Left lung (tissue), 10 donors: ENCODE results near the gene ZBTB21. TPM values are rescaled to one million over a fixed set of nuclear protein-coding genes. Genes with fewer than 3 reads are reported as not detected.

Experiments used
- ATAC-seq: fragments of 200-7000 bp; cut with Tn5 transposase; one replicate; pipeline ENCODE4 v1.9.1; 2020; ENCODE audit warnings: moderate library complexity
- DNase-seq, 4 donors: peaks; one replicate each; pipeline ENCODE4 v3.0.0-alpha.2; 2013 to 2020
- H3K27ac ChIP-seq, 2 donors: fragments of 200-600 bp; sonication (generic) in 1 of 2; one replicate each; pipeline versions ENCODE4 v1.5.0 to v1.8.0; 2020 to 2021
- H3K27me3 ChIP-seq, 2 donors: fragments of 200-600 bp; sonication (generic) in 1 of 2; one replicate each; pipeline versions ENCODE4 v1.5.0 to v1.8.0; 2020 to 2021
- H3K36me3 ChIP-seq, 2 donors: fragments of 200-600 bp; sonication (generic) in 1 of 2; one replicate each; pipeline versions ENCODE4 v1.5.0 to v1.8.0; 2020 to 2021
- H3K4me1 ChIP-seq, 2 donors: fragments of 200-600 bp; one replicate each; pipeline ENCODE4 v1.8.0; 2021
- H3K4me3 ChIP-seq, 2 donors: fragments of 200-600 bp; sonication (generic) in 1 of 2; one replicate each; pipeline versions ENCODE4 v1.5.0 to v1.8.0; 2020 to 2021; ENCODE audit warnings: mild to moderate bottlenecking in 1 of 2
- H3K9me3 ChIP-seq, 2 donors: fragments of 200-600 bp; sonication (generic) in 1 of 2; one replicate each; pipeline versions ENCODE4 v1.5.0 to v1.8.0; 2020 to 2021
- intact Hi-C, 2 donors: fragments of 100-400 bp; cut with DNase I; formaldehyde crosslinking; loops; one replicate each; pipeline versions ENCODE4 v1.11.2 to v1.14.2; 2022
- polyA plus RNA-seq, 6 donors: library from polyadenylated mRNA; unstranded; fragments of 120-200 nt; gene quantifications; one replicate each; pipeline ENCODE4 v1.2.1, GENCODE V29; 2013; ENCODE audit not compliant: insufficient read length in 6 of 6
- total RNA-seq, 2 donors: library from RNA; stranded (reverse); fragmentation: NEBNext Ultra II Directional; extraction: Animal tissue kit (Norgen Biotek cat#: 25700); gene quantifications; one replicate each; pipeline ENCODE4 v1.2.1, GENCODE V29; 2021
- TF ChIP-seq, protein P1 (sequence below), 2 donors: fragments of 200-600 bp; sonication (generic) in 1 of 2; IDR thresholded peaks; one replicate each; pipeline versions ENCODE4 v1.5.0 to v1.8.0; 2021; ENCODE audit warnings: antibody characterized with exemption in 2 of 2
- donor health status: DM: no; HTN: yes; CAD: no.
- donor health status: DM: no; HTN: no; CAD: no.

ZBTB21 gene
- total and polyA plus RNA-seq, 8 donors, result 9.2 to 13.9 (median 10.7) TPM

DNA sequence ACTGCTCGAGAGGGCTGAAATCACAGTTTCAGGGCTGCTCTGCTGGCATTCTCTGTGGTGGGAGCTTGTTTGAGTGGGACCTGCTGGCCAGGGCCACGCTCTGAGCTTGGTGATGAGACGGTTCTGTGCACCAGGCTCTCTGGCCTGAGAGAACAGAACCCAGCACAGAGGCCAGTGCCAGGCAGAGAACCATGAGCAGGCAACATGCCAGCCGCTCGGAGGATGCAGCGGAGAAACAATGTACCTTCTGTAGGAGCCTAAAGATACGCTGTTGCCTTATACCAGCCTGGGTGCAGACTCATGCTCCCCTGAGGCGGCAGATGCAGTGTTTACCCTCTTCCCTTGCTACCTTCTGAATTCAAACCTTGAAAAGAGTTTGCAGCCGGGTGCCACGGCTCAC lies 66.3 kb downstream of the ZBTB21 start:
- no peak overlapping the region for H3K27ac ChIP-seq
- peaks cover 0 to 6% of the 10 kb centered on the region in 2 donors for H3K4me1 ChIP-seq
- H3K27me3 ChIP-seq, result no peaks in the 10 kb centered on the region
- no peaks in the 10 kb centered on the region for H3K9me3 ChIP-seq
- TF ChIP-seq, protein P1, sequence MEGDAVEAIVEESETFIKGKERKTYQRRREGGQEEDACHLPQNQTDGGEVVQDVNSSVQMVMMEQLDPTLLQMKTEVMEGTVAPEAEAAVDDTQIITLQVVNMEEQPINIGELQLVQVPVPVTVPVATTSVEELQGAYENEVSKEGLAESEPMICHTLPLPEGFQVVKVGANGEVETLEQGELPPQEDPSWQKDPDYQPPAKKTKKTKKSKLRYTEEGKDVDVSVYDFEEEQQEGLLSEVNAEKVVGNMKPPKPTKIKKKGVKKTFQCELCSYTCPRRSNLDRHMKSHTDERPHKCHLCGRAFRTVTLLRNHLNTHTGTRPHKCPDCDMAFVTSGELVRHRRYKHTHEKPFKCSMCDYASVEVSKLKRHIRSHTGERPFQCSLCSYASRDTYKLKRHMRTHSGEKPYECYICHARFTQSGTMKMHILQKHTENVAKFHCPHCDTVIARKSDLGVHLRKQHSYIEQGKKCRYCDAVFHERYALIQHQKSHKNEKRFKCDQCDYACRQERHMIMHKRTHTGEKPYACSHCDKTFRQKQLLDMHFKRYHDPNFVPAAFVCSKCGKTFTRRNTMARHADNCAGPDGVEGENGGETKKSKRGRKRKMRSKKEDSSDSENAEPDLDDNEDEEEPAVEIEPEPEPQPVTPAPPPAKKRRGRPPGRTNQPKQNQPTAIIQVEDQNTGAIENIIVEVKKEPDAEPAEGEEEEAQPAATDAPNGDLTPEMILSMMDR (IDR thresholded peaks at IDR 0.05), result no peak
- H3K36me3 ChIP-seq, result no peaks in the 10 kb centered on the region
- DNase-seq, result no peak
- no peak for ATAC-seq
- intact Hi-C loops, result no loop called here
- no peak overlapping the region for H3K4me3 ChIP-seq

DNA sequence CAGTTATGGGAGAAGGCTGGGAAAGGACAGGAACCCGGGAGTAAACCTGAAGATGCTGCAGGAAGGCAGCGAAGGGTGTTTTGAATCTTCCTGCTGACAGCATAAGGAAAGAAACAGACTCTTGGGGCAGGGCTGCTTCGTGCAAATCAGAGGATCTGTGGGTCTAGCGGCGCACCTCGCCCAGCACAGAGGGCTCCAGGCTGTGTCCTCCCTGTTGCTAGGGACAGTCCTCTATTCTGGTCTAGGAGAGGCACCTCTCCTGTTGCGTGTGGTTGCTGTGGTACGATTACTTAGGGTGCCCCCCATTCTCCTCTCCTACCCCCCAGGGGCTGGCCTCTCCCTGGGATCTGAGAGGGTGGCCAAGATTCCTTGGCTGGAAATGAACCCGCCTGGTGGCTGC lies 67.7 kb downstream of the ZBTB21 start:
- ATAC-seq (no peak), DNase-seq (no peak)
- Histone ChIP-seq H3K4me3 (no peak overlapping the region), H3K4me1 (no peaks in the 10 kb centered on the region), H3K27ac (no peak overlapping the region), H3K36me3 (no peaks in the 10 kb centered on the region), H3K27me3 (no peaks in the 10 kb centered on the region), H3K9me3 (no peaks in the 10 kb centered on the region)
- TF ChIP-seq, protein P1 (IDR thresholded peaks at IDR 0.05), result no peak
- intact Hi-C loops, result no loop called here

DNA sequence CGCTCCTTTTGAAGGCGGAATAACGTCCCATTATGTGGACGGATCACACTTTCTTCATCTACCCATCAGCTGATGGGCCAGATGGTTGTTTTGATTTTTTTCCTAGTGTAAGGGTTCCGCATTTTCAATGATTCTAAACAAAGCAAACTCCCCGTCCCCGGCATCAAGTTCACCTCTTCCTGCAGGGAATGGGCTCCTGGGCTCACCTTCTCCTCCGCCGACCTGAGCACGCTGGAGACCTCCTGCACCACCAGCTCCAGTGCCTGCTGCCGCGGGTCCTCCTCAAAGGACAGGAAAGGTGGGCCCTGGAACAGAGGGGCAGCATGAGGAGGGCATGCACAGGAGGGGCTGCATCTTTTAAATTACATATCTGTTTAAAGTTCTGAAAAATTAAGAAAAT lies 68.2 kb downstream of the ZBTB21 start:
- no peaks in the 10 kb centered on the region for H3K9me3 ChIP-seq
- no peak for ATAC-seq
- H3K36me3 ChIP-seq, result no peaks in the 10 kb centered on the region
- H3K4me3 ChIP-seq, result no peak overlapping the region
- H3K27me3 ChIP-seq, result no peaks in the 10 kb centered on the region
- TF ChIP-seq, protein P1 (IDR thresholded peaks at IDR 0.05), result no peak
- H3K4me1 ChIP-seq, result no peaks in the 10 kb centered on the region
- intact Hi-C loops, result no loop called here
- no peak for DNase-seq
- H3K27ac ChIP-seq, result no peak overlapping the region

- no peak overlapping the region for H3K27ac ChIP-seq
- TF ChIP-seq, protein P1 (IDR thresholded peaks at IDR 0.05), result no peak
- DNase-seq (no peak), ATAC-seq (no peak)
- intact Hi-C loops, result no loop called here
- H3K4me1 ChIP-seq, result no peaks in the 10 kb centered on the region
- H3K9me3 ChIP-seq, result no peaks in the 10 kb centered on the region
- H3K27me3 ChIP-seq, result no peaks in the 10 kb centered on the region
- no peak overlapping the region for H3K4me3 ChIP-seq
- H3K36me3 ChIP-seq, result no peaks in the 10 kb centered on the region
These were observed 69.7 kb downstream of the ZBTB21 start for GRCh38 chr21:41940431-41940830.

DNA sequence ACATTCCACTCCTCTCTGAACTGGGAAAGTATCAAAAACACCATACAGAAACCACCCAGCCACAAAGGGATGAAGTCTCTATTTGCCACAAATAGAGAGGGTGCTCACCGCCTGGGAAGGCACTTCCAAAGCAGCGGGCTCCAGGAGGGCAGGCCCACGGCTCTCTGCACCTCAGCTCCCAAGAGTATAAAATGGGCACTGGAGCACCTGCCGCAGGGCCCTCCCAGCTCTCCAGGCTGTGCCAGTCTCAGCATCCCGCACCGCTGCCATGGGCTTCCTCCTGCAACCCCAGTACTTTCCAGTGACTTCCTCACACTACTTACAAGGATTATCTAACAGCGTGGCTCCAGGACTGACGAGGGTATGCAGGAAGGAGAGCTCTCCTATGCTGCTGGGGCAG lies 70.8 kb downstream of the ZBTB21 start:
- Histone ChIP-seq H3K27ac (no peak overlapping the region), H3K36me3 (no peaks in the 10 kb centered on the region), H3K9me3 (no peaks in the 10 kb centered on the region), H3K27me3 (no peaks in the 10 kb centered on the region), H3K4me1 (peaks cover 0 to under 1% of the 10 kb centered on the region in 2 donors), H3K4me3 (no peak overlapping the region)
- TF ChIP-seq, protein P1 (IDR thresholded peaks at IDR 0.05), result no peak
- DNase-seq, result peak in 1 of 4 donors; percentile 66
- no peak for ATAC-seq
- intact Hi-C loops, result no loop called here

Other genes with a start within 250 kb of the ZBTB21 start
- gene RIPK4, start 243.3 kb downstream of the ZBTB21 start, total RNA-seq, result 10 to 100 TPM in 1 of 2 donors, 1 to 10 TPM in 1; 5.8 to 10.5 TPM
- gene RIPK4, start 243.3 kb downstream of the ZBTB21 start, polyA plus RNA-seq, result 1 to 10 TPM; 8.0 to 9.1 (median 8.5) TPM
- gene PRDM15, start 131.0 kb downstream of the ZBTB21 start, total RNA-seq, result 1 to 10 TPM; 6.2 to 7.8 TPM
- 1 to 10 TPM; 6.6 to 10.0 (median 7.3) TPM for gene PRDM15, start 131.0 kb downstream of the ZBTB21 start, polyA plus RNA-seq
- gene C2CD2, start 56.3 kb downstream of the ZBTB21 start, total RNA-seq, result 10 to 100 TPM; 19.4 to 22.0 TPM
- gene C2CD2, start 56.3 kb downstream of the ZBTB21 start, polyA plus RNA-seq, result 10 to 100 TPM; 18.3 to 24.1 (median 19.6) TPM
- under 1 TPM in 1 of 2 donors, not detected in 1; 0.10 TPM for gene UMODL1, start 61.0 kb upstream of the ZBTB21 start, total RNA-seq
- under 1 TPM; 0.13 to 0.69 (median 0.48) TPM for gene UMODL1, start 61.0 kb upstream of the ZBTB21 start, polyA plus RNA-seq
- gene ABCG1, start 208.8 kb upstream of the ZBTB21 start, total RNA-seq, result 10 to 100 TPM; 40.6 to 53.8 TPM
- gene ABCG1, start 208.8 kb upstream of the ZBTB21 start, polyA plus RNA-seq, result 10 to 100 TPM in 3 of 6 donors, 1 to 10 TPM in 3; 6.8 to 11.2 (median 9.7) TPM